RWPE1 (cell line): Measurements from ENCODE around the gene MOCOS.

Experiments
- CTCF ChIA-PET: fragments of 350-600 bp; sonication (Branson Sonifier 250); formaldehyde crosslinking; extraction: SDS; loops from one replicate; lab custom pipeline; 2021; lab: Yijun Ruan, JAX
- POLR2A ChIA-PET: fragments of 400-600 bp; formaldehyde crosslinking; extraction: SDS; loops from one replicate; lab custom pipeline; 2020; ENCODE audit warnings: antibody characterized with exemption; ENCODE audit not compliant: low non-redundant PET; lab: Yijun Ruan, JAX
- DNase-seq: peaks from one replicate; pipeline ENCODE4 v3.0.0; 2012; ENCODE audit warnings: low spot score
- H3K27ac ChIP-seq: fragments of 450-650 bp; 2 replicates; pipeline ENCODE4 v1.5.1; 2017
- CTCF ChIP-seq: fragments of 450-650 bp; conservative IDR thresholded peaks from 2 replicates; pipeline ENCODE4 v1.5.1; 2017; ENCODE audit warnings: low read depth, mild to moderate bottlenecking

The MOCOS gene

GRCh38 chr18:36301884-36302283 lies 114.6 kb downstream of the MOCOS start:
- DNase-seq = no peak
- no peak overlapping the region for H3K27ac ChIP-seq
- ChIA-PET POLR2A (no interaction called here), CTCF (no interaction called here)
- no peak for TF ChIP-seq CTCF

- ChIA-PET CTCF (no interaction called here), POLR2A (no interaction called here)
- TF ChIP-seq CTCF = no peak
- no peak overlapping the region for H3K27ac ChIP-seq
- no peak for DNase-seq
These were observed 115.4 kb downstream of the MOCOS start for GRCh38 chr18:36302676-36303075.

- DNase-seq = no peak
- CTCF ChIA-PET = interaction anchor here (0.5 kb wide), 2 partner anchors 107 to 923 kb away, joined by 3 read pairs; no protein-coding TSS in a partner anchor
- TF ChIP-seq CTCF = no peak
- H3K27ac ChIP-seq = no peak overlapping the region
- POLR2A ChIA-PET = no interaction called here
These were observed 116.0 kb downstream of the MOCOS start for GRCh38 chr18:36303211-36303844.

GRCh38 chr18:36304723-36305122 lies 117.4 kb downstream of the MOCOS start:
- CTCF ChIA-PET = no interaction called here

GRCh38 chr18:36305375-36305774 lies 118.1 kb downstream of the MOCOS start:
- TF ChIP-seq CTCF = no peak
- POLR2A ChIA-PET = no interaction called here
- no peak overlapping the region for H3K27ac ChIP-seq
- no peak for DNase-seq
- CTCF ChIA-PET = no interaction called here

More at GRCh38 chr18:36304723-36305122, 117.4 kb downstream of the MOCOS start:
- POLR2A ChIA-PET = no interaction called here
- DNase-seq = no peak
- no peak overlapping the region for H3K27ac ChIP-seq
- TF ChIP-seq CTCF = no peak

GRCh38 chr18:36307513-36307912 lies 120.2 kb downstream of the MOCOS start:
- ChIA-PET CTCF (no interaction called here), POLR2A (no interaction called here)
- DNase-seq = no peak
- TF ChIP-seq CTCF = no peak
- H3K27ac ChIP-seq = no peak overlapping the region
